ENCODE results near the gene SLAMF7. TPM values are rescaled to one million over a fixed set of nuclear protein-coding genes. Genes with fewer than 3 reads are reported as not detected.

Gene SLAMF7
- total and polyA plus RNA-seq, 10 of the 15 experiments (the other 5 are each of a cell fraction or from before 2014, with no cell fraction given), result 66.6 to 284 (median 108) TPM

DNA sequence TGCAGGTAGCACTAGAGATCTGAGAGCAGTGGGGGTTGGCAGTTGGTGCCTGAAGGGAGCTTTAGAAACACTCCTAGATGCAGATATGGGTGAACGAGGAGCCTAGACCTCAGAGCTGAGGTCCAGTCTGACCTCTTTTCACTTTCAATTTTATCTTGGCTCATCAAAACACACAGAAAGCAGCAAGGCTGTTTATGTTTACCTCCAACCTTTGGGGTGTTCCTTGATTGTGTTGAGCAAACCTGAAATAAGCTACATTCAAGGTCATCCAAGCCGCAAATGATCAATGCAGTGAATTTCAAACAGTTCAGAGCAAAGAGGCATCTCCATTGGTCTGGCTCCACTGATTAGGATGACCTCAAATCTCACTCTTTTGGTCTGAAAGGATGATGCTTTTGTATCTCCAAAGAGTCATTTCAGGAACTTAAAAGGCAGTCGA lies 58.2 kb downstream of the SLAMF7 start (continued):
- TF ChIP-seq, protein P1, sequence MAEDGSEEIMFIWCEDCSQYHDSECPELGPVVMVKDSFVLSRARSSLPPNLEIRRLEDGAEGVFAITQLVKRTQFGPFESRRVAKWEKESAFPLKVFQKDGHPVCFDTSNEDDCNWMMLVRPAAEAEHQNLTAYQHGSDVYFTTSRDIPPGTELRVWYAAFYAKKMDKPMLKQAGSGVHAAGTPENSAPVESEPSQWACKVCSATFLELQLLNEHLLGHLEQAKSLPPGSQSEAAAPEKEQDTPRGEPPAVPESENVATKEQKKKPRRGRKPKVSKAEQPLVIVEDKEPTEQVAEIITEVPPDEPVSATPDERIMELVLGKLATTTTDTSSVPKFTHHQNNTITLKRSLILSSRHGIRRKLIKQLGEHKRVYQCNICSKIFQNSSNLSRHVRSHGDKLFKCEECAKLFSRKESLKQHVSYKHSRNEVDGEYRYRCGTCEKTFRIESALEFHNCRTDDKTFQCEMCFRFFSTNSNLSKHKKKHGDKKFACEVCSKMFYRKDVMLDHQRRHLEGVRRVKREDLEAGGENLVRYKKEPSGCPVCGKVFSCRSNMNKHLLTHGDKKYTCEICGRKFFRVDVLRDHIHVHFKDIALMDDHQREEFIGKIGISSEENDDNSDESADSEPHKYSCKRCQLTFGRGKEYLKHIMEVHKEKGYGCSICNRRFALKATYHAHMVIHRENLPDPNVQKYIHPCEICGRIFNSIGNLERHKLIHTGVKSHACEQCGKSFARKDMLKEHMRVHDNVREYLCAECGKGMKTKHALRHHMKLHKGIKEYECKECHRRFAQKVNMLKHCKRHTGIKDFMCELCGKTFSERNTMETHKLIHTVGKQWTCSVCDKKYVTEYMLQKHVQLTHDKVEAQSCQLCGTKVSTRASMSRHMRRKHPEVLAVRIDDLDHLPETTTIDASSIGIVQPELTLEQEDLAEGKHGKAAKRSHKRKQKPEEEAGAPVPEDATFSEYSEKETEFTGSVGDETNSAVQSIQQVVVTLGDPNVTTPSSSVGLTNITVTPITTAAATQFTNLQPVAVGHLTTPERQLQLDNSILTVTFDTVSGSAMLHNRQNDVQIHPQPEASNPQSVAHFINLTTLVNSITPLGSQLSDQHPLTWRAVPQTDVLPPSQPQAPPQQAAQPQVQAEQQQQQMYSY (CRISPR knock-in tag; IDR thresholded peaks at IDR 0.05), result no peak
- TF ChIP-seq TBL1XR1 (IDR thresholded peaks at IDR 0.05; ENCODE audit: low read depth, low read length) (0 out of 2 replicates have a peak, but pooled peaks have one; percentile 52), BMI1 (IDR thresholded peaks at IDR 0.05; ENCODE audit: borderline replicate concordance) (no peak), NFIC (IDR thresholded peaks at IDR 0.05; ENCODE audit: low read depth, low read length) (peak; percentile 81; the same call in 1 of the 2 replicates), PAX5 (IDR thresholded peaks at IDR 0.05; ENCODE audit: borderline replicate concordance, low read depth, low read length) (peak; percentile 72; the same call in 1 of the 2 replicates), NFYB (IDR thresholded peaks at IDR 0.05; ENCODE audit: insufficient read depth, low read depth, low read length) (0 out of 2 replicates have a peak, but pooled peaks have one; percentile 28), CREM (IDR thresholded peaks at IDR 0.05; ENCODE audit: low read depth) (peak; percentile 73), RBBP5 (conservative IDR thresholded peaks at IDR 0.05) (no peak), CEBPB (IDR thresholded peaks at IDR 0.05; ENCODE audit: borderline replicate concordance in 1 of 2, low read depth in 2 of 2, low read length in 2 of 2) (no peak), KLF5 (IDR thresholded peaks at IDR 0.05; ENCODE audit: partially characterized antibody) (peak; percentile 32), MEF2A (IDR thresholded peaks at IDR 0.05; ENCODE audit: insufficient read depth, low read depth, low read length) (0 out of 2 replicates have a peak, but pooled peaks have one; percentile 33), SMAD5 (IDR thresholded peaks at IDR 0.05; ENCODE audit: low read depth) (no peak), FOXM1 (IDR thresholded peaks at IDR 0.05; ENCODE audit: low read depth, low read length) (peak; percentile 62; the same call in 1 of the 2 replicates), EP300 (IDR thresholded peaks at IDR 0.05; ENCODE audit: borderline replicate concordance in 1 of 2, control insufficient read depth in 1 of 2, low read depth in 2 of 2, low read length in 2 of 2) (no peak; a peak in 1 of 4 replicates), EED (IDR thresholded peaks at IDR 0.05; ENCODE audit: low read depth) (peak; percentile 35), NFYA (IDR thresholded peaks at IDR 0.05; ENCODE audit: borderline replicate concordance, low read depth, low read length) (no peak)
- TF ChIP-seq, protein P2, sequence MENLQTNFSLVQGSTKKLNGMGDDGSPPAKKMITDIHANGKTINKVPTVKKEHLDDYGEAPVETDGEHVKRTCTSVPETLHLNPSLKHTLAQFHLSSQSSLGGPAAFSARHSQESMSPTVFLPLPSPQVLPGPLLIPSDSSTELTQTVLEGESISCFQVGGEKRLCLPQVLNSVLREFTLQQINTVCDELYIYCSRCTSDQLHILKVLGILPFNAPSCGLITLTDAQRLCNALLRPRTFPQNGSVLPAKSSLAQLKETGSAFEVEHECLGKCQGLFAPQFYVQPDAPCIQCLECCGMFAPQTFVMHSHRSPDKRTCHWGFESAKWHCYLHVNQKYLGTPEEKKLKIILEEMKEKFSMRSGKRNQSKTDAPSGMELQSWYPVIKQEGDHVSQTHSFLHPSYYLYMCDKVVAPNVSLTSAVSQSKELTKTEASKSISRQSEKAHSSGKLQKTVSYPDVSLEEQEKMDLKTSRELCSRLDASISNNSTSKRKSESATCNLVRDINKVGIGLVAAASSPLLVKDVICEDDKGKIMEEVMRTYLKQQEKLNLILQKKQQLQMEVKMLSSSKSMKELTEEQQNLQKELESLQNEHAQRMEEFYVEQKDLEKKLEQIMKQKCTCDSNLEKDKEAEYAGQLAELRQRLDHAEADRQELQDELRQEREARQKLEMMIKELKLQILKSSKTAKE (IDR thresholded peaks at IDR 0.05; ENCODE audit: low read depth, poor library complexity, severe bottlenecking), result peak; percentile 46

Data from GM12878 (cell line).